ENCODE measurements around the gene TTL. TPM values are rescaled to one million over a fixed set of nuclear protein-coding genes. Genes with fewer than 3 reads are reported as not detected.
A peak's percentile ranks its signal among the peaks of the same experiment; 100 is the strongest.
"Not testable (repeated sequence)": the region's sequence is repeated elsewhere in the genome, so short reads cannot be mapped to it uniquely, and the experiment has no call there.

Gene TTL
- total RNA-seq, 1 experiment from 2014 or later: 58.9 TPM

DNA sequence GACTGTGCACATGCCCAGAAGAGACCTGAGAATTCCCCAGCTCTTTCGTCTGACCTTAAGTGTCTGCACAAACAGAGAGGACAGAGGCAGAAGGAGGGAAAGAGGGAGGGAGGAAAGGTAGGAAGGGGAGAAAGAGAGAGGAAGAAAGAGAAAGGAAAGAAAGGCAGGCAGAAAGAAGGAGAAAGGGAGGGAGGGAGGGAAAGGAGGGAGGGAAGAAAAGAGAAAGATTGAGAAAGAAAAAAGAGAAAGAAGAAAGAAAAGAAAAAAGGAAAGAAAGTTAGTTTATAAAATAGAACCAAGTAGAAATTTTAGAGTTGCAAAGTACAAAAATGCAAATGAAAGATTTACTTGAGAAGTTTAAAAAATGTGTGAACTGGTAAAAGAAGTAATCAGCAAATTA is 52.9 kb downstream of the TTL start:
- Histone ChIP-seq H2BK15ac (ENCODE audit: low read depth, low read length) (no peak overlapping the region), H3K4me1 (ENCODE audit: insufficient read depth, low read length) (no peaks in the 10 kb centered on the region), H2AK5ac (ENCODE audit: insufficient read length, low read length) (no peak overlapping the region), H3T11ph (ENCODE audit: low read length) (no peak overlapping the region), H3K9ac (ENCODE audit: extremely low read depth, insufficient read length, low read length) (no peak overlapping the region), H2BK12ac (ENCODE audit: insufficient read length, low read depth, low read length) (no peak overlapping the region), H4K20me1 (ENCODE audit: control insufficient read depth, insufficient read depth, insufficient read length) (no peaks in the 10 kb centered on the region), H2BK120ac (ENCODE audit: low read depth, low read length, poor library complexity, severe bottlenecking) (no peak overlapping the region), H4K8ac (replicated peaks; ENCODE audit: insufficient read length, low read depth, low read length) (no peak overlapping the region), H3K23me2 (ENCODE audit: insufficient read length, low read depth, low read length, poor library complexity, severe bottlenecking) (no peaks in the 10 kb centered on the region), H3K79me1 (ENCODE audit: insufficient read depth, low read depth, low read length, poor library complexity, severe bottlenecking) (no peaks in the 10 kb centered on the region), H3K23ac (ENCODE audit: insufficient read length, low read depth, low read length) (no peak overlapping the region), H3K9me3 (ENCODE audit: control insufficient read depth, low read depth, low read length) (no peaks in the 10 kb centered on the region), H3K79me2 (ENCODE audit: insufficient read depth, low read length) (no peaks in the 10 kb centered on the region), H3K27me3 (ENCODE audit: insufficient read depth, low read length) (no peaks in the 10 kb centered on the region), H4K91ac (ENCODE audit: insufficient read length, low read depth, low read length) (no peak overlapping the region), H2BK20ac (ENCODE audit: low read depth, low read length, poor library complexity, severe bottlenecking) (no peak overlapping the region), H4K5ac (ENCODE audit: insufficient read length, low read depth, low read length) (no peak overlapping the region), H2BK5ac (ENCODE audit: insufficient read length, low read length) (no peak overlapping the region), H3K18ac (ENCODE audit: insufficient read length, low read depth, low read length) (no peak overlapping the region), H3K56ac (ENCODE audit: insufficient read length, low read depth, low read length) (no peak overlapping the region), H3K4me2 (ENCODE audit: insufficient read depth, insufficient read length, low read length) (no peak overlapping the region), H3K4ac (ENCODE audit: low read depth, low read length) (no peak overlapping the region), H2AFZ (ENCODE audit: low read length) (no peak overlapping the region), H3K27ac (ENCODE audit: insufficient read length, low read depth, low read length) (no peak overlapping the region), H3K14ac (ENCODE audit: insufficient read depth, low read length) (no peak overlapping the region)
- Mint-ChIP-seq H3K4me1 (no peaks in the 10 kb centered on the region), H3K9me3 (no peaks in the 10 kb centered on the region), H3K27me3 (ENCODE audit: low read depth) (no peaks in the 10 kb centered on the region; the same call in 1 of the 2 replicates), H3K27ac (0 out of 7 replicates have a peak overlapping the region, but pooled peaks of 1 of the 3 experiments have one; percentile 29), H3K36me3 (ENCODE audit: insufficient read depth in 1 of 3, low read depth in 3 of 3) (peaks cover 10 to 22% (median 19%) of the 10 kb centered on the region in 3 experiments; a peak in 6 of 7 replicates), H3K4me3 (no peak overlapping the region)
- no peak for DNase-seq
- no CpG with 5 or more reads among the region's 1 CpG for WGBS (ENCODE audit: extremely low coverage, insufficient read length, low lambda C conversion rate)
- TF ChIP-seq, protein P1, sequence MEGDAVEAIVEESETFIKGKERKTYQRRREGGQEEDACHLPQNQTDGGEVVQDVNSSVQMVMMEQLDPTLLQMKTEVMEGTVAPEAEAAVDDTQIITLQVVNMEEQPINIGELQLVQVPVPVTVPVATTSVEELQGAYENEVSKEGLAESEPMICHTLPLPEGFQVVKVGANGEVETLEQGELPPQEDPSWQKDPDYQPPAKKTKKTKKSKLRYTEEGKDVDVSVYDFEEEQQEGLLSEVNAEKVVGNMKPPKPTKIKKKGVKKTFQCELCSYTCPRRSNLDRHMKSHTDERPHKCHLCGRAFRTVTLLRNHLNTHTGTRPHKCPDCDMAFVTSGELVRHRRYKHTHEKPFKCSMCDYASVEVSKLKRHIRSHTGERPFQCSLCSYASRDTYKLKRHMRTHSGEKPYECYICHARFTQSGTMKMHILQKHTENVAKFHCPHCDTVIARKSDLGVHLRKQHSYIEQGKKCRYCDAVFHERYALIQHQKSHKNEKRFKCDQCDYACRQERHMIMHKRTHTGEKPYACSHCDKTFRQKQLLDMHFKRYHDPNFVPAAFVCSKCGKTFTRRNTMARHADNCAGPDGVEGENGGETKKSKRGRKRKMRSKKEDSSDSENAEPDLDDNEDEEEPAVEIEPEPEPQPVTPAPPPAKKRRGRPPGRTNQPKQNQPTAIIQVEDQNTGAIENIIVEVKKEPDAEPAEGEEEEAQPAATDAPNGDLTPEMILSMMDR (conservative IDR thresholded peaks at IDR 0.05): no peak

DNA sequence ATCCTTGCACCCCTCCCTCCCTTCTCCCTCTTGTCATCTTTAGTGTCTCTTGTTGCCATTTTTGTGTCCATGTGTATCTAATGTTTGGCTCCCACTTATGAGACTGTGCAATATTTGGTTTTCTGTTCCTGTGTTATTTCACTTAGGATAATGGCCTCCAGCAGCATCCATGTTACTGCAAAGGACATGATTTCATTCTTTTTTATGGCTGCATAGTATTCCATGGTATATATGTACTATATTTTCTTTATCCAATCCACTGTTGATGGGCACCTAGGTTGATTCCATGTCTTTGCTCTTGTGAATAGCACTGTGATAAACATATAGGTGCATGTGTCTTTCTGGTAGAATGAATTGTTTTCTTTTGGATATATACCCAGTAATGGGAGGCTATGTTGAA is 54.7 kb downstream of the TTL start:
- H4K8ac ChIP-seq (replicated peaks; ENCODE audit: insufficient read length, low read depth, low read length); H4K91ac ChIP-seq (ENCODE audit: insufficient read length, low read depth, low read length); H3K79me1 ChIP-seq (ENCODE audit: insufficient read depth, low read depth, low read length, poor library complexity, severe bottlenecking); H3K27ac ChIP-seq (ENCODE audit: insufficient read length, low read depth, low read length); H4K20me1 ChIP-seq (ENCODE audit: control insufficient read depth, insufficient read depth, insufficient read length); H3K27me3 Mint-ChIP-seq (ENCODE audit: low read depth); H3K23me2 ChIP-seq (ENCODE audit: insufficient read length, low read depth, low read length, poor library complexity, severe bottlenecking); H3K79me2 ChIP-seq (ENCODE audit: insufficient read depth, low read length); H3T11ph ChIP-seq (ENCODE audit: low read length); H3K27me3 ChIP-seq (ENCODE audit: insufficient read depth, low read length); H3K9me3 Mint-ChIP-seq; H3K4me2 ChIP-seq (ENCODE audit: insufficient read depth, insufficient read length, low read length); DNase-seq; H3K4me3 Mint-ChIP-seq; H3K4ac ChIP-seq (ENCODE audit: low read depth, low read length); H4K5ac ChIP-seq (ENCODE audit: insufficient read length, low read depth, low read length); H3K4me1 Mint-ChIP-seq; H3K9me3 ChIP-seq (ENCODE audit: control insufficient read depth, low read depth, low read length); H2BK5ac ChIP-seq (ENCODE audit: insufficient read length, low read length); H3K23ac ChIP-seq (ENCODE audit: insufficient read length, low read depth, low read length); H3K18ac ChIP-seq (ENCODE audit: insufficient read length, low read depth, low read length); H3K14ac ChIP-seq (ENCODE audit: insufficient read depth, low read length); H3K4me1 ChIP-seq (ENCODE audit: insufficient read depth, low read length); H3K56ac ChIP-seq (ENCODE audit: insufficient read length, low read depth, low read length); H2AFZ ChIP-seq (ENCODE audit: low read length); H2BK120ac ChIP-seq (ENCODE audit: low read depth, low read length, poor library complexity, severe bottlenecking); H3K27ac Mint-ChIP-seq; H2BK12ac ChIP-seq (ENCODE audit: insufficient read length, low read depth, low read length); H3K9ac ChIP-seq (ENCODE audit: extremely low read depth, insufficient read length, low read length); H2BK15ac ChIP-seq (ENCODE audit: low read depth, low read length); H2BK20ac ChIP-seq (ENCODE audit: low read depth, low read length, poor library complexity, severe bottlenecking); H2AK5ac ChIP-seq (ENCODE audit: insufficient read length, low read length); H3K36me3 Mint-ChIP-seq (ENCODE audit: insufficient read depth in 1 of 3, low read depth in 3 of 3): not testable (repeated sequence)

Measured in H9 (cell line).